Left colon (tissue), 2 donors: ENCODE results near the gene CSAD. TPM values are rescaled to one million over a fixed set of nuclear protein-coding genes. Genes with fewer than 3 reads are reported as not detected.
"Not testable (repeated sequence)": the region's sequence is repeated elsewhere in the genome, so short reads cannot be mapped to it uniquely, and the experiment has no call there.

Experiments used
- ATAC-seq: fragments of 200-7000 bp; cut with Tn5 transposase; one replicate; pipeline ENCODE4 v1.9.1; 2020; ENCODE audit warnings: mild to moderate bottlenecking, moderate library complexity
- DNase-seq, 2 donors: peaks; one replicate each; pipeline ENCODE4 v3.0.0-alpha.2; 2020
- intact Hi-C, 2 donors: fragments of 100-400 bp; cut with DNase I in 1 of 2; cut with micrococcal nuclease in 1 of 2; formaldehyde crosslinking; loops; one replicate each; pipeline versions ENCODE4 v1.11.2 to v1.14.0; 2022; cut with DNase I, micrococcal nuclease
- total RNA-seq, 2 donors: library from RNA; stranded (reverse); fragmentation: NEBNext Ultra II Directional; extraction: Animal tissue kit (Norgen Biotek cat#: 25700); gene quantifications; one replicate each; pipeline ENCODE4 v1.2.1, GENCODE V29; 2021
- donor health status: DM: no; HTN: no; CAD: no.
- donor health status: DM: yes; HTN: yes; CAD: no.

CSAD gene
- total RNA-seq, 2 donors from 2014 or later, result 22.8 to 28.7 TPM

DNA sequence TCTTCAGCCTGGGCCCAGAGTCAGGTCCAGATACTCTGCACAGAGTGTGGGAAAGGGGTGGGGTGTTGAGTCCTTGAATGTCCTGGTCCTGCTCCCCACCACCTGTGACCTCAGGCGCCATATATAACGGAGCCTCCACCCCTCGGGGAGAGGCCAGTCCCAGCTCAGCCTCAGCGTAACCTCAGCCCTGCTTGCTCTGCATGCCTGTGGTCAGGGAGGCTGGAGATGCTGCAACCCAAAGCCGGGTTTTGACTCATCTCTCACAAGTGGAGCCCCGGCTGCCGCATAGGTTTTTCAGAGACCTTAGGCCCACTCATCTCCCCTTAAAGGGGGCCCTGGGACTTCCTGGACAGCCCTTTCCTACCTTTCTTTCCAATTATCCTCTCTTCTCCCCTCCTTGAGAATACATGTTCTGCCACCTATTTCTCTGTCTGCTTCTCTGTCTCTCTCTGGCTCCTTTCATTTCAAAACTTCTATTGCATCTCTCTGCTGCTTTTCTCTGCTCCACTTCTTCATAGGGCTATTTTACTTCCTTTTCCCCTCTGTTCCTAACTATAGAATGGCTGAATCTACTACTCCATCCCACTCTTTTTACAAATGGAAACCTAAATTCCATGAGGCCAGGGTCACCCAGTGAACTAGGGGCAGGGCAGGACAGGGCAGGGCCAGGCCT, 25.2 kb upstream of the CSAD start:
- intact Hi-C loops, result no loop called here
- no peak for ATAC-seq
- peak; percentile 43 to 51 for DNase-seq

GRCh38 chr12:53204351-53204750, 23.6 kb upstream of the CSAD start:
- ATAC-seq (no peak), DNase-seq (no peak)
- intact Hi-C loops, result no loop called here

GRCh38 chr12:53202316-53202715, 21.6 kb upstream of the CSAD start:
- DNase-seq, ATAC-seq, intact Hi-C loops: not testable (repeated sequence)

- no peak for ATAC-seq
- no peak for DNase-seq
- intact Hi-C loops, result no loop called here
Measured at GRCh38 chr12:53201639-53202038, 20.9 kb upstream of the CSAD start.

- DNase-seq (no peak), ATAC-seq (no peak)
- intact Hi-C loops, result no loop called here
Measured at GRCh38 chr12:53201177-53201541, 20.4 kb upstream of the CSAD start.

GRCh38 chr12:53200458-53201176, 19.9 kb upstream of the CSAD start:
- intact Hi-C loops, result no loop called here
- ATAC-seq, result no peak
- DNase-seq, result no peak

GRCh38 chr12:53200107-53200457, 19.4 kb upstream of the CSAD start:
- no peak for DNase-seq
- intact Hi-C loops, result no loop called here
- ATAC-seq, result no peak

GRCh38 chr12:53199700-53200099, 19.0 kb upstream of the CSAD start:
- ATAC-seq, result no peak
- intact Hi-C loops, result loop anchor here in 1 of 2 donors (10.0 kb wide), 1 partner anchor 135 kb away; no protein-coding TSS in a partner anchor
- no peak for DNase-seq

DNA sequence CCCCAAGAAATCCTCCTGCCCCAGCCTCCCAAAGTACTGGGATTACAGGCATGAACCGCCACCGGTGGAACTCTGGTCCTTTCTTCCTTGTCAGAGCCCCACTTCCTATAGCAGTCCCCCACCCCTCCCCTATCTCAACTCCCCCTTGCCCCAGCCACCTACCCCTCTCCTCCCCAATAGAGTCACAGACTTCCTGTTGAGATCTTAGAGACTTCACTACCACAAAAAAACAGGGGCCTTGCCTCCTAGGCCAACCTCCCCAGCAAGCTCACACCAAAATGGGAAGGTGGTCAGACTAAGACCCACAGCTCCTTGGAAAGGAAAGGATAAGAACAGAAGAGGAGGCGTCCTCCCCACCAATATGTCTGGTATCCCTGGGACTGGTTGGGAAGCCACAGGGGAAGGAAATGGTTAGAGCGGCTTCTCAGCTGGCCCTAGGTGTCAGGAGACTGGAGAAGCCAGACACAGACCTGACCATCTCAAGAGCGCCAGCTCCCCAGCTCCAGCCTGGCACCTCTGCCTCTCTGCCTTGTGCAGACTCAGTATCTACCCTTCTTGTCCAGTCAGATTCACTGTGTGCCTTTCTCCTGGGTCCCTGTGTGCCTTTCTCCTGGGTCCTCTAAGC, 17.9 kb upstream of the CSAD start:
- DNase-seq (no peak), ATAC-seq (no peak)
- intact Hi-C loops, result loop anchor here in 1 of 2 donors (10.0 kb wide), 1 partner anchor 134 kb away; no protein-coding TSS in a partner anchor

GRCh38 chr12:53197011-53197640, 16.4 kb upstream of the CSAD start:
- intact Hi-C loops, result loop anchor here in 1 of 2 donors (10.0 kb wide), 1 partner anchor 132 kb away; no protein-coding TSS in a partner anchor
- no peak for ATAC-seq
- DNase-seq, result no peak

GRCh38 chr12:53196486-53196885, 15.8 kb upstream of the CSAD start:
- no peak for DNase-seq
- intact Hi-C loops, result loop anchor here in 1 of 2 donors (10.0 kb wide), 1 partner anchor 132 kb away; no protein-coding TSS in a partner anchor
- ATAC-seq, result no peak

GRCh38 chr12:53195516-53196420, 15.0 kb upstream of the CSAD start:
- intact Hi-C loops, result loop anchor here in 1 of 2 donors (10.0 kb wide), 1 partner anchor 131 kb away; no protein-coding TSS in a partner anchor
- ATAC-seq, result no peak
- DNase-seq, result no peak

DNA sequence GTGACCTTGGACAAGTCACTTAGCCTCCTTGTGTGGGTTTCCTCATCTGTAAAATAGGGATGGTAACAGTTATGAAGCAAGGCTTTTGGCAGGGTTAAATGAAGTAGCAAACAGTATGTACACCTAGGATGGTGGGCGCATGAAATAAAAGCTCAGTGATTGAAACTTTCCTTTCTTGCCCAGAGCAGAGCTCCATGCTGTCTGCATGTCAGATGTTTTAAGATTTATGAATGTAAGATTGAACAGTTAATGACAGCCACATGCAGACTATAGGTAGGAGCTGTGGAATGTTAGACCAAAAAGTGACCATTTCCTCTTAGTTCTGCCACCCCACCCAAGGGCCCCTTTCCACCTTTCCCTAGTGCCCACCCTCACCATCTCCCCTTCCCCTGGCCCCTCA, 14.2 kb upstream of the CSAD start:
- ATAC-seq (no peak), DNase-seq (no peak)
- intact Hi-C loops, result loop anchor here in 1 of 2 donors (5.0 to 10.0 kb wide), 2 partner anchors 38 to 130 kb away; no protein-coding TSS in a partner anchor

- intact Hi-C loops, result loop anchor here in 1 of 2 donors (5.0 to 10.0 kb wide), 2 partner anchors 37 to 129 kb away; no protein-coding TSS in a partner anchor
- DNase-seq, result no peak
- no peak for ATAC-seq
Measured at GRCh38 chr12:53193985-53194716, 13.4 kb upstream of the CSAD start.

- intact Hi-C loops, result loop anchor here in 1 of 2 donors (5.0 to 10.0 kb wide), 2 partner anchors 36 to 128 kb away; no protein-coding TSS in a partner anchor
- no peak for DNase-seq
- ATAC-seq, result no peak
Measured at GRCh38 chr12:53193040-53193439, 12.3 kb upstream of the CSAD start.

DNA sequence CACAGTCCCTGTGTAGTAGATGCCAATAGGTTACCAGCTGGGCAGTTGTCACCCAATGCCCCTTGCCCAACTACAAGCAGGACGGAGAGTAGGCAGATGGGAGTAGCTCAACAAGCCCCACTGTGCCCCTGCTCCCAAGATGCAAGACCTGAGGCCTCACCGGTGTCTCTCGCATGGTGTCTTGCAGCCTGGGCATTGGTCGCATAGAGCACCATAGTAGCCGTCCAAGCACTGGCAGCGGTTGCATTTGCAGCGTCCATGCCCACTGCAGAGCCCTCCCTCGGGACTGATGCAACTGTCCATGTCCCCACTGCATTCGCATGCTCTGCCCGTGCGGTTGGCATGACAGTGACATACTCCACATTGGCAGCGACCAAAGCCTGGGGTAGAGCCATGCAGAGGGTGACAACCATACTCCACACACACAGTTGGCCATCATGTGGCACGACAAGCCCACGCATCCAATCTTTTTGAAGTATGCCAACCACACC, 11.9 kb upstream of the CSAD start:
- DNase-seq, result no peak
- intact Hi-C loops, result loop anchor here in 1 of 2 donors (5.0 to 10.0 kb wide), 2 partner anchors 35 to 128 kb away; no protein-coding TSS in a partner anchor
- no peak for ATAC-seq

- ATAC-seq (no peak), DNase-seq (no peak)
- intact Hi-C loops, result loop anchor here in 1 of 2 donors (5.0 to 10.0 kb wide), 2 partner anchors 35 to 127 kb away; no protein-coding TSS in a partner anchor
Measured at GRCh38 chr12:53191885-53192530, 11.3 kb upstream of the CSAD start.
